CD4-positive, alpha-beta T cell treated with Interleukin-1 beta for 1 hour (primary cell): Measurements from ENCODE around the gene ADRA2C.

ENCODE experiments used
- DNase-seq, 2 donors: peaks; one replicate each; pipeline ENCODE4 v3.0.0-alpha.2; 2020 to 2022

The ADRA2C gene

DNA sequence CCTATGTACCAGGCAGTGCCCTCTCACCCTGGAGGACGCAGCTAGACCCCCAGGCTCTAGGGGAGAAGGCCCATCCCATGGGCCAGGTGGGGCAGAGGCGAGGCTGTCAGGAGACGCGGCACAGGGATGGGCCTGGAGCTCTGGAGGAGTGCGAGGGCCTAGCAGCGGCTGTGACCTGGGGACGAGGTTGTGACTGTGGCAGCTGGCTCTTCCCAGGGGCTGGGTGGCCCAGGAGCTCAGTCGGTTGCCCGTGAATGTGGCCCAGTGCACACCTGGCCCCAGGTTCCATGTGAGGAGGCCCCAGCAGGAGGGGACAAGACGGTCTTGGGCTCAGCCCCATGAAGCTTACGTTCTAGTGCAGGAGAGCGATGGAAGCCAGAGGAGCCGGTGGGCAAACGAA is 31.0 kb upstream of the ADRA2C start:
- DNase-seq: no peak

GRCh38 chr4:3736290-3736689 is 29.9 kb upstream of the ADRA2C start:
- DNase-seq: no peak

GRCh38 chr4:3736806-3737205 is 29.4 kb upstream of the ADRA2C start:
- DNase-seq: no peak

DNA sequence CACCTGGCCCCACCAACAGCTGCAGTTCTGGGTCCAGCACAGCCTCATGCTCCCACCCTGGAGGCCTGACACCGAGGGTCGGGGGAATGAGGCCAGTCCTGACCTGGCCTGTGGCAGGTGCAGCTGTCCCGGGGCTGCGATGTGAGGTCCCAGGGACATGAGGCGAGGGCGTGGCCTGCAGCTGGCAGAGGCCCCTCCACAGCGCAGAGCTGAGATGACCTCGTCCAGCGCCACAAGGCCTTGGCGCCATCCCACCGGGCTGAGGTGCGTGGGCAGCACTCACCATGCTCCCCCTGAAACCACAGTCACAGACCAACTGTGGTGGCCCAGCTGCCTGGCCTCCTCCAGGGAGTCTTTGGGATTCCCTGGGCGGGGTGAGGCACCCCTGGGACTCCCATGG is 26.6 kb upstream of the ADRA2C start:
- DNase-seq: no peak

DNA sequence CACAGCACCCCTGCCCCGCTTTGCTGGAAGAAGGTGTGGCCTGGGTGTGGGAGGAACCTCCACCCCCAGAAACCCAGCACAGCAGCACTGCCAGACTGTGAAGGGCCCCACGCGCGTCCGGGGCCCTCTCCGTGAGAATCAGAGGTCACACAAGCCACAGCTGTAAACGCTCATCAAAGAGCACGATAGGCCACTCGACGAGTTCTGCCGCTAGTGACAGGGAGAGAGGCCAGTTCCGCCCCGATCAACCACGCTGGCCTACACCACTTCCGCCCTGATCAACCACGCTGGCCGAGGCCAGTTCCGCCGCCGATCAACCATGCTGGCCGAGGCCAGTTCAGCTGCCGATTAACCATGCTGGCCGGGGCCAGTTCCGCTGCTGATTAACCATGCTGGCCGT is 25.9 kb upstream of the ADRA2C start:
- DNase-seq: no peak

GRCh38 chr4:3741217-3742011 is 24.8 kb upstream of the ADRA2C start:
- no peak for DNase-seq

- DNase-seq: no peak
These were observed 23.6 kb upstream of the ADRA2C start for GRCh38 chr4:3742610-3743009.

DNA sequence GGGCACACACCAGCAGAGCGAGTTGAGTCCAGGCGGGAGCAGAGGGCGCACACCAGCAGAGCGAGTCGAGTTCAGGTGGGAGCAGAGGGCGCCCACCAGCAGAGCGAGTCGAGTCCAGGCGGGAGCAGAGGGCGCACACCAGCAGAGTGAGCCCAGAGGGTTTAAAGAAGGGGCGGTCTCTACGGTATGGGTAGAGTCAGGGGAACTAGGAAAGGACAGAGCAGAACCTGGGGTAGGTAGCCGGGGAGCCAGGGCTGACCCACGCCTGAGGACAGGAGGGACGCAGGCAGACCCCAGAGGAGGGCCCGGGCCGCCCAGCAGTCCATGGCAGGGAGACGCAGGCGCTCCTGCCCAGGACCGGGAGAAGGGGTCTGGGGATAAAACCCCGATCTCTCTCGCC is 22.0 kb upstream of the ADRA2C start:
- DNase-seq: no peak

DNA sequence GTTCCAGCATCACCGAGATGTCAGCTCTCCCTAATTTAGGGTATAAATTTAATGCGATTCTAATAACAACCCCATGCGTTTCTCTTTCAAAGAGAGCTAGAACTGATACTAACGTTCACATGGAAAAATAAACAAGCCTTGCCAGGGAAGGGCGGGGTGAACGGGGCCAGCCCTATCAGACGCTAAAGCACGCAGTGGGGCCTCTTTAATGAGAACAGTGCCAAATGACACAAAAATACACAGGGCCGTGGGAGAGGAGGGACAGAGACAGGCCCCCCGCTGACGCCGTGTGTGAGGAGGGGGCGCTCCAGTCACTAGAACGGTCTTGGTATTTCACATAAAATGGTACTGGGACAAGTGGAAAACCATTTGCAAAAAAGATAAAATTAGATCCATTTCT is 21.3 kb upstream of the ADRA2C start:
- no peak for DNase-seq

DNA sequence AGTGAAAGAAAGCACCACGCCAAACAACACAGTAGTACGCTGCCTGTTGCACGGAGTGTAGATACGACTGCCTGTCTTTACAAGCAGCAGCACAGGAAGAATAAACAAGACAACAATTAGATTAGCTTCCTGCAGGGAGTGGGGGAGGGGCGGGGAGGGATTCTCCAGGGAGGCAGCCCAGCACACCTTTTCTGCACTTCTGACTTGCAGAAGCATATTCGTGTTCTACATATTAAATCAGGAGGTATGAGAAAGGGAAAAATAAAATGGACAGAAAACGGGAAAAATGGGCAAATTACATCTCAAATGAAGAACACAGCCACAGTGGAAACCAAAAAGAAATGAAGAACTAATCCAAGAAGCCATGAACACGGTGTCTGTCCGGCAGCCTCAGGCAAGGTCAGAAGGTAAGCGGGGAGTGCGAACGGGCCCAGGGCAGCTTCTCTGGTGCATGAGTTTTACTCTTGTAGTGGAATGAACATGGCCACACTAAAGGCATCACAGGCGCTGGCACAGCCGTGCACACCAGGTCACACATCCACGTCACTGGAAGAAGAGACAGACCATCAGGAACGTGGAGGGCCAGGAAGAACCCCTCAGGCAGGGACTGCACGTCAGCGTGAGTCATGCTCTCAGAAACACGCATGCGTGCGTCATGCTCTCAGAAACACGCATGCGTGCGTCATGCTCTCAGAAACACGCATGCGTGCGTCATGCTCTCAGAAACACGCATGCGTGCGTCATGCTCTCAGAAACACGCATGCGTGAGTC is 20.1 kb upstream of the ADRA2C start:
- no peak for DNase-seq

DNA sequence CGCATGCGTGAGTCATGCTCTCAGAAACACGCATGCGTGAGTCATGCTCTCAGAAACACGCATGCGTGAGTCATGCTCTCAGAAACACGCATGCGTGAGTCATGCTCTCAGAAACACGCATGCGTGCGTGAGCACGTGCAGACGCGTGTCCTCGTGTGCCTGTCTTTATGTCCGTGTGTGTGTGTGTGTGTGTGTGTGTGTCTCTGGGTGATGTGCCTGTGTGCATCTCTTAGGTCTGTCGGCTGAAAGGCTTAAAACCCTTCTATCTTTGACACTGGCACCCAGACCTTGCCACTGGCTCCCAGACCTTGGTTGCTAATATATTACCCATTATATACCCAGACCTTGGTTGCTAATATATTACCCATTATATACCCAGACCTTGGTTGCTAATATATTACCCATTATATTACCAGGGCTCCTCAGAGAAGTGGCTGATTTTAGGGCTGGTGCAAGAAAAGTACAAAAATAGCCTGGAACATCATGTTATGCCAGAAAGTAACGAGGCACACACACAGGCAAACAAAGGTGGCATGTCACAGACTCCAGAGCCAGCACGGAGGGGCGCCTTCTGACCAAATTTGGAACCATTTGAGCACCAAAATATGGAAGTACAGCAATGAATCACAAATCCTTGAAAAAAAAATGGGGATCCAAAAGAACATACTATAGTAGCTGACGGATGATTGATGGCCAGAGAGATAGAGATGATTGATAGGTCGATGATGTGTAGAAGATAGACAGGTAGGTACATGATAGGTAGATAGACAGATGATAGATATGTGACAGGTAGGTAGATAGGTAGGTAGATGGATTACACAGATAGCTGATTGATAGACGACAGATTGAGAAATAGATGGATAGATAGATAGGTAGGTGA is 19.2 kb upstream of the ADRA2C start:
- DNase-seq: no peak

DNA sequence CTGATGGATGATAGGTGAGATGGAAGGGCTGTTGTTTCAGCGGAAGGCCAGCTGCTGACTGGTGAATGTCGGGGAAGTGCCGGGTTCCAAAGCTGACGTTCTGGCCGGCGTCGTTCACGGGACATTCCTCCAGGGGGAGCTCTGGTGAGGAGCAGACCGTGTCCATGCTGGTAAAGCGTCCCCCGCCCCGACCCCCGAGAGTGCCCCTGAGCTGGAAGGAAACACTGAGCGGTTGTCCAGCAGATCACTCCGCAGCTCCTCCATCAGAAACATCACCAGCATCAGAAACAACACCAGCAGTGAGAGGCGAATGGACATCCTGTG is 18.6 kb upstream of the ADRA2C start:
- no peak for DNase-seq

DNA sequence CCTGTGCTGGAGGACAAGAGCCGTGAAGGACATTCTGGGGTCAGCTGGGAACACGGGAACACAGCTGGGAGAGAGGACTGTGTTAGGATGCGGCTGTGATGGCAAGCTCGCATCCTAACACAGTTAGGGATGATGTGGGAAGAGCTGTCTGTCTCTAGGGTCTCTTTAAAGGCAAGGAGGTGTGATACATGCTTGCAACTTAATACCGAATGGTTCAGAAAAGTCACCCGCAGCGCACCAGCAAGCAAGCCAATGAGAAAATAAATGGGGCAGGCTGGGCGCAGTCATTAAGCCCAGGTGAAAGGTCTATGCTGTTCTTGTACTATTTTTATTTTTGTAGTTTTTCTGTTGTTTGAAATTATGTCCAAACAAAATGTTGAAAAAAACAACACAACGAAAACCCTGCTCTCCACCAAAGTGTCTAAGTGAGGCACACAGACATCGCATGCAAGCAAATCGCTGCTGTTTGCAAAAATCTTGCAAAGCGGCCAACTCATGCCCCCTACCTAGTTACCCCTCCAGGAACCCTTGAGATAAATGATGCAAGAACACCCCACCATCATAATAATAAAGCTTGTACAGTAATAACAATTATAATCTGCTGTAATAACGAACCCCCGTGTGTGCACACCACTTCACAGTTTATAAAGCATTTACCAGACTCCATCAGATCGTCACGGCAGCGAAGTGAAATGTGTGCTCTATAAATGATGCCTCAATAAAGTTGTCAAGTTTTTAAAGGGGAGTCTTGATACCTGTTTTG is 17.9 kb upstream of the ADRA2C start:
- DNase-seq: no peak

- DNase-seq: no peak
These were observed 17.1 kb upstream of the ADRA2C start for GRCh38 chr4:3749081-3749480.

DNA sequence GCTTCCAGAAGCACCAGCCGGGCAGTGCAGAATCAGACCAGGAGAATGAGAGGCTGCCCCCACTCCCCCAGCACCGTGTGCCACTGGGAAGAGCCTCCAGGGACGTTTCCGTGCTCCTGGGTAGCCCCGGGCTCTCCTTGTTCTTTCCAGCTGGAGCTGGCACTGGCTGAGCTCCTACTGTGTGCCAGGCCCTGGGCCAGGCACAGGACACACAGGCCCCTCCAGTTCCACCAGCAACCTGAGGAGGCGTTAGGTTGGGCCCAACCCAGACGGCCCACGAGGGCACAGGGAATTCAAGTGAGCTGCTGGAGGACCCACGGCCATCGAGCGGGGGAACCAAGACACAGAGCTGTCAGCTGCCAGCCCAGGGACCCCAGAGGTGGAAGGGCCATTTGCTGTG is 15.9 kb upstream of the ADRA2C start:
- DNase-seq: no peak

DNA sequence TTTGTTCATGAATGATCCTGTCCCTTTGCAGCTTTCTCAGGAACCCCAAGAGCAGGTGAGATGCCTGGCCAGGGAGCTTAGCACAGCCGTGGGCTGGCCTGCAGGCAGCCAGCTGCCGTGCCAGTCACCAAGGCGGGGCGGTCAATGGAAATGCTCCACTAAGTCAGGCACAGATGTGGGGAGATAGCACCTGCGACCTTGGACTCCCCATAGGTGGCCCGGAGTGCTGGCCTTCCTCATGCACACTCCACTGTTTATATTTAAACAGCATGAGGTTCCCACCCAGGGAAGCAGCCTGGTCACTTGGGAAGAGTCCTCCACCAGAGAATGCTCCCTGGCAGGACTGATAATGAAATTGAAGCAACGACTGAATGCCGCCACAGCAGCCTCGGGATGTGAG is 14.2 kb upstream of the ADRA2C start:
- no peak for DNase-seq

- no peak for DNase-seq
These were observed 12.3 kb upstream of the ADRA2C start for GRCh38 chr4:3753726-3754412.

GRCh38 chr4:3756343-3757059 is 9.7 kb upstream of the ADRA2C start:
- DNase-seq: no peak

DNA sequence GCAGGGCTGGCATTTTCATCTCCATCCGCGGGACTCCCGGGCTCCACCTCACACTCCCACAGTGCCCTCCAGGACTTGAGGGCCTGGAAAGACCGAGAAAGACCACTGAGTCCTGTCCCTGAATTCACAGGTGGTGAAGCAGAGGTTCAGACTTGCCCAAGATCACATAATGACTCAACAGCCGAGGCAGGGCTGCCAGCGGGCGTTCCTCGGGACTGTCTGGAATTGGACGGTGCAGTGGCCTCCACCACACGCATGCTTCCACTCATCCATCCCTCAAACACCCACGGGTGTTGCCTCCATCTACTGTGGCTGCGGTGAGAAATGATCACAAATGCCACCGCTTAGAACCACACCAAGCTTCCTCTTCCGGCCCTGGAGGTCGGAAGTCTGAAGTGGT is 6.9 kb upstream of the ADRA2C start:
- DNase-seq: no peak

DNA sequence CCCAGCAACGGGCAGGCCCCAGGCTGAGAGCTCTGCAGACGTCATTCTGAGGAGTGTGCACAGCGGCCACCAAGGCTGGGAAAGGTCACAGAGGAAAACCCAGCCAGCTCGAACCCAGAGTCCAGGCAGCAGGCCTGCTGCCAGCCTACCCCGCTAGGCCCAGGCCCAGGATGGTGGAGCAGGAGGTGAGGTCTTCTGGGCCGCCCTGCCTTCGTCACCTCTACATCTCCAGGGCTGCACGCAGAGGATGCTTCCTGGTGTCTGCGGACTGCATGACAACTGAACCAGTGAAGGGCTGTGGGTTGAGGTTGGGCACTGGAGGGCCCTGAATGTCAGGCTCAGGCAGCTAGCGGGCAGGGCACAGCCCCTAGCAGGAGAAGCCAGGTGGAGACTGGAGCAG is 5.8 kb upstream of the ADRA2C start:
- DNase-seq: no peak

DNA sequence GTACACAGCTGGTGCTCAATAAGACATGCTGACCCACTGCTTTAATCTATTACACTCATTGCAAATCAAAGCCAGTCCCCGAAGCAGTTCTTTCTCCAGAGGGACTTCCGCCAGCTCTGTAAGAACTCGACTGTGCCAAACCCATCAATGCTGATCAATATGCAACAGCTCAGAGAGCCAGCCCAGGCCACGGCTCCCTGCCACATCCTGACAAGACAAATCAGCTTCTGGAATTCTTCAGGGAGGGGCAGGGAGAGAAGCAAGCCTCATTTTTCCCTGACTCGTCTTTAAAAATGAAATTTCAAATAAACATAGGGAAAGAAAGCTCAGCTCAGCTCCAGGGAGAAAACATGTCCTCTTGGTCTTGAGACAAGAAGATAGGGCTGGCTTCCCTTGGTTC is 5.3 kb upstream of the ADRA2C start:
- no peak for DNase-seq

DNA sequence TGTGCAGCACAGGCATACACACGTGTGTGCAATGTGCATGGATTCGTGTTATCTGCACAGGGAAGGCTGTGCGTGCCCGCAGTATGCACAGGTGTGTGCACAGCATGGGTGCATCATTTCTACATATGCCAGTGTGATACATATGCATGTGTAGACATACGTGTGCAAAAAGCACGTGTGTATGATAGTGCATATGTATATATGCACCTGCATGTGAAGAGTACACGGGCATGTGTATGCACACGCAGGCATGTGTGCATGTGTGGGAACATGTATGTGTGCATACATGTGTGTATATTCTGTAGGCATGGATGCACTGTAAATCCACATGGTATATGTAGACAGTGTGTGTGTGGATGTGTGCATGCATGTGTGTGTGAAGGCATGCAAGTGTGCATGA is 3.9 kb upstream of the ADRA2C start:
- DNase-seq: no peak
